HepG2 (cell line): ENCODE results near the gene TCF3. TPM values are rescaled to one million over a fixed set of nuclear protein-coding genes. Genes with fewer than 3 reads are reported as not detected.

Experiments
- ATF7 ChIP-seq, 2 experiments: fragments of 450-650 bp in 1 of 2; sonication (generic) in 1 of 2; formaldehyde crosslinking in 1 of 2; IDR thresholded peaks; 2 replicates each; pipeline versions ENCODE4 v1.4.0 to v1.6.1; 2016 to 2020; ENCODE audit warnings: antibody characterized with exemption in 1 of 2, mild to moderate bottlenecking in 1 of 2, missing genetic modification reagents in 1 of 2
- CENPT ChIP-seq: sonication (generic); formaldehyde crosslinking; IDR thresholded peaks from 2 replicates; pipeline ENCODE4 v1.8.0; 2022; ENCODE audit warnings: low read depth, mild to moderate bottlenecking, moderate library complexity, missing genetic modification reagents
- DPF2 ChIP-seq: sonication (generic); formaldehyde crosslinking; IDR thresholded peaks from 2 replicates; pipeline ENCODE4 v1.4.0; 2020; ENCODE audit warnings: mild to moderate bottlenecking, low read depth, missing genetic modification reagents, borderline replicate concordance
- DZIP1 ChIP-seq: sonication (generic); formaldehyde crosslinking; IDR thresholded peaks from 2 replicates; pipeline ENCODE4 v1.5.0; 2020; ENCODE audit warnings: mild to moderate bottlenecking, missing genetic modification reagents
- FLYWCH1 ChIP-seq: sonication (generic); formaldehyde crosslinking; IDR thresholded peaks from 2 replicates; pipeline ENCODE4 v1.8.1; 2023; ENCODE audit warnings: mild to moderate bottlenecking, missing genetic modification reagents
- KLF16 ChIP-seq, 2 experiments: sonication (generic) in 1 of 2; formaldehyde crosslinking in 1 of 2; IDR thresholded peaks; 2 replicates each; pipeline versions ENCODE4 v1.6.1 to v1.8.0; 2016 to 2023; ENCODE audit warnings: missing genetic modification reagents in 2 of 2, missing compliant biosample characterization in 1 of 2
- KMT2A ChIP-seq: sonication (generic); formaldehyde crosslinking; IDR thresholded peaks from 2 replicates; pipeline ENCODE4 v1.4.0; 2020; ENCODE audit warnings: missing genetic modification reagents
- PBX2 ChIP-seq: IDR thresholded peaks from 2 replicates; pipeline ENCODE4 v1.6.1; 2016; ENCODE audit warnings: control low read depth
- POLR2AphosphoS5 ChIP-seq: IDR thresholded peaks from 2 replicates; pipeline ENCODE4 v1.6.1; 2012; ENCODE audit warnings: low read depth, low read length
- REXO4 ChIP-seq: sonication (generic); formaldehyde crosslinking; IDR thresholded peaks from 2 replicates; pipeline ENCODE4 v1.8.0; 2022; ENCODE audit warnings: missing genetic modification reagents, mild to moderate bottlenecking, borderline replicate concordance
- SRF ChIP-seq: IDR thresholded peaks from 2 replicates; pipeline ENCODE4 v1.6.1; 2011; ENCODE audit warnings: mild to moderate bottlenecking, low read depth, low read length, moderate library complexity
- SRY ChIP-seq: sonication (generic); formaldehyde crosslinking; IDR thresholded peaks from 2 replicates; pipeline ENCODE4 v1.8.0; 2022; ENCODE audit warnings: mild to moderate bottlenecking, missing genetic modification reagents
- TARDBP ChIP-seq: sonication (generic); formaldehyde crosslinking; IDR thresholded peaks from 2 replicates; pipeline ENCODE4 v1.8.0; 2022; ENCODE audit warnings: mild to moderate bottlenecking, missing genetic modification reagents
- TBX2 ChIP-seq: sonication (generic); formaldehyde crosslinking; IDR thresholded peaks from 2 replicates; pipeline ENCODE4 v1.5.0; 2020; ENCODE audit warnings: missing genetic modification reagents, mild to moderate bottlenecking, borderline replicate concordance
- TRIM22 ChIP-seq: fragments of 450-650 bp; IDR thresholded peaks from 2 replicates; pipeline ENCODE4 v1.6.1; 2017
- ZNF138 ChIP-seq: sonication (generic); formaldehyde crosslinking; IDR thresholded peaks from 2 replicates; pipeline ENCODE4 v1.5.0; 2020; ENCODE audit warnings: mild to moderate bottlenecking, low read depth, missing genetic modification reagents
- ZNF224 ChIP-seq: sonication (generic); formaldehyde crosslinking; IDR thresholded peaks from 2 replicates; pipeline ENCODE4 v1.5.0; 2020; ENCODE audit warnings: mild to moderate bottlenecking, missing genetic modification reagents
- ZNF296 ChIP-seq: sonication (generic); formaldehyde crosslinking; conservative IDR thresholded peaks from 2 replicates; pipeline ENCODE4 v1.5.0; 2020; ENCODE audit warnings: mild to moderate bottlenecking, missing genetic modification reagents
- ZNF3 ChIP-seq: IDR thresholded peaks from 2 replicates; pipeline ENCODE4 v1.7.0; 2017; ENCODE audit warnings: inconsistent platforms
- ZNF335 ChIP-seq: sonication (generic); formaldehyde crosslinking; IDR thresholded peaks from 2 replicates; pipeline ENCODE4 v1.4.0; 2020; ENCODE audit warnings: missing genetic modification reagents
- ZNF33B ChIP-seq: sonication (generic); formaldehyde crosslinking; IDR thresholded peaks from 2 replicates; pipeline ENCODE4 v1.5.1; 2020; ENCODE audit warnings: mild to moderate bottlenecking, missing genetic modification reagents
- ZNF552 ChIP-seq: sonication (generic); formaldehyde crosslinking; IDR thresholded peaks from 2 replicates; pipeline ENCODE4 v1.9.0; 2022; ENCODE audit warnings: missing genetic modification reagents, mild to moderate bottlenecking, borderline replicate concordance
- ZNF562 ChIP-seq: sonication (generic); formaldehyde crosslinking; IDR thresholded peaks from 2 replicates; pipeline ENCODE4 v1.8.0; 2022; ENCODE audit warnings: missing genetic modification reagents, borderline replicate concordance
- ZNF761 ChIP-seq: sonication (generic); formaldehyde crosslinking; conservative IDR thresholded peaks from 2 replicates; pipeline ENCODE4 v1.4.0; 2020; ENCODE audit warnings: mild to moderate bottlenecking, missing genetic modification reagents
- ZNF772 ChIP-seq: sonication (generic); formaldehyde crosslinking; IDR thresholded peaks from 2 replicates; pipeline ENCODE4 v1.5.0; 2020; ENCODE audit warnings: mild to moderate bottlenecking, missing genetic modification reagents
- ZNF775 ChIP-seq: sonication (generic); formaldehyde crosslinking; IDR thresholded peaks from 2 replicates; pipeline ENCODE4 v1.4.0; 2020; ENCODE audit warnings: missing genetic modification reagents, mild to moderate bottlenecking, moderate library complexity, borderline replicate concordance
- polyA plus RNA-seq, 8 experiments: library from polyadenylated mRNA; depleted of rRNA in 3 of 8; stranded (reverse) in 7 of 8; unstranded in 1 of 8; fragments of >200 nt; fragmentation: Illumina TruSeq in 4 of 8; extraction: Trizol in 4 of 8; gene quantifications; 2 replicates each; pipeline versions ENCODE4 v1.2.1 to v1.2.3, GENCODE V29; 2011 to 2016; ENCODE audit warnings: low read depth in 4 of 8, missing spikeins in 1 of 8, mixed read lengths in 1 of 8; ENCODE audit not compliant: insufficient read depth in 1 of 8
- total RNA-seq, 5 experiments: library from RNA; depleted of rRNA; stranded (reverse); fragments of >200 nt; fragmentation: Illumina TruSeq; extraction: Trizol; gene quantifications; 2 replicates each; pipeline ENCODE4 v1.2.3, GENCODE V29; 2016; ENCODE audit warnings: low read depth in 1 of 5

The TCF3 gene
- total and polyA plus RNA-seq, 2 of the 13 experiments (the other 11 are each of a cell fraction or from before 2014, with no cell fraction given) = 51.4 to 53.2 TPM

GRCh38 chr19:1568320-1569019 is 83.9 kb downstream of the TCF3 start, which contains the start of gene MEX3D (continued):
- TF ChIP-seq POLR2AphosphoS5 = no peak
- no peak for TF ChIP-seq ZNF335 (CRISPR knock-in tag)
- TF ChIP-seq DZIP1 (CRISPR knock-in tag) = peak; percentile 61; the same call in 1 of the 2 replicates
- 0 out of 2 replicates have a peak, but pooled peaks have one; percentile 65 for TF ChIP-seq ZNF138
- no peak for TF ChIP-seq KMT2A (CRISPR knock-in tag)
- peak; percentile 79 for TF ChIP-seq TBX2
- TF ChIP-seq ZNF3 (CRISPR knock-in tag) = no peak
- no peak for TF ChIP-seq ZNF775 (CRISPR knock-in tag)
- TF ChIP-seq ZNF296 (CRISPR knock-in tag) = no peak
- TF ChIP-seq ZNF33B (CRISPR knock-in tag) = peak; percentile 84; the same call in 1 of the 2 replicates
- peak; percentile 95 for TF ChIP-seq CENPT (CRISPR knock-in tag)
- TF ChIP-seq ATF7 (IDR thresholded peaks at IDR 0.05) = no peak
- 0 out of 2 replicates have a peak, but pooled peaks have one; percentile 43 for TF ChIP-seq ATF7 (CRISPR knock-in tag; IDR thresholded peaks at IDR 0.05)
- TF ChIP-seq ZNF224 (CRISPR knock-in tag) = 0 out of 2 replicates have a peak, but pooled peaks have one; percentile 39
- peak; percentile 84; the same call in 1 of the 2 replicates for TF ChIP-seq ZNF761 (CRISPR knock-in tag)
- TF ChIP-seq TARDBP (CRISPR knock-in tag) = no peak
- no peak for TF ChIP-seq PBX2
- TF ChIP-seq SRF = no peak
- TF ChIP-seq ZNF772 (CRISPR knock-in tag) = 0 out of 2 replicates have a peak, but pooled peaks have one; percentile 63
- TF ChIP-seq REXO4 (CRISPR knock-in tag) = 0 out of 2 replicates have a peak, but pooled peaks have one; percentile 59
- TF ChIP-seq ZNF562 = peak; percentile 73; the same call in 1 of the 2 replicates
- TF ChIP-seq ZNF552 (CRISPR knock-in tag) = 0 out of 2 replicates have a peak, but pooled peaks have one; percentile 66
- 0 out of 4 replicates have a peak, but pooled peaks of 1 of the 2 experiments have one; percentile 45 for TF ChIP-seq KLF16 (CRISPR knock-in tag; IDR thresholded peaks at IDR 0.05)
- 0 out of 2 replicates have a peak, but pooled peaks have one; percentile 31 for TF ChIP-seq SRY
- TF ChIP-seq DPF2 (CRISPR knock-in tag) = no peak
- TF ChIP-seq FLYWCH1 = peak; percentile 59; the same call in 1 of the 2 replicates
- TF ChIP-seq TRIM22 = no peak
